ENCODE measurements around the gene ACP1.

The ACP1 gene

DNA sequence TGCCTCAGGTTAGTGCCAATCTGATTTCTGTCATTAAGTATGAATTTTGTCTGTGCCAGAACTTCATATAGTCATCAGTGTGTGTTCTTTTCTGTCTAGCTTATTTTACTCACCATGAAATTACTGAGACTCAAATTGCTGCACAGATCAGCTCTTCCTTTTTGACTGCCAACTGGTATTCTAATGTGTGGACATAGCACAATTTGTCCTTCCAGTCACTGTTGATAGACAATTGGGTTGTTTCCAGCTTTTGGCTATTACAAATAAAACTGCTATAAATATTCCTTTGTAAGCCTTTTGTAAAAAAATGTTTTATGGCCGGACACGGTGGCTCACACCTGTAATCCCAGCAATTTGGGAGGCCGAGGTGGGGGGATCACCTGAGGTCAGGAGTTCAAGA, 8.7 kb upstream of the ACP1 start:
- DNase-seq, result no peak

DNA sequence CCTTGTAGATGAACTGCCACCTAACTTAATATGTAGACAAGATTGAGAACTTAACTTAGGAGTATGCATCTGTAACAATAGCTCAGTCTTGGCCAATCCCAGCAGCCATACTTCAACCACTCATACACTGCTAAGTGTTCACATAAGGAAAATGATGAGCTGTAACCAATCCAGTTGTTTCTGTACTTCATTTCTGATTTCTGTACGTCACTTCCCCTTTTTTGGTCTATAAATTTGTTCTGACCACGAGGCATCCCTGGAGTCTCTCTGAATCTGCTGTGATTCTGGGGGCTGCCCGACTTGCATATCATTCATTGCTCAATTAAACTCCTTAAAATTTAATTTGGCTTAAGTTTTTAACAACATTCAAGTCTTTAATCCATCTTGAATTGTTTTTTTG, 7.3 kb upstream of the ACP1 start:
- DNase-seq, result no peak

DNA sequence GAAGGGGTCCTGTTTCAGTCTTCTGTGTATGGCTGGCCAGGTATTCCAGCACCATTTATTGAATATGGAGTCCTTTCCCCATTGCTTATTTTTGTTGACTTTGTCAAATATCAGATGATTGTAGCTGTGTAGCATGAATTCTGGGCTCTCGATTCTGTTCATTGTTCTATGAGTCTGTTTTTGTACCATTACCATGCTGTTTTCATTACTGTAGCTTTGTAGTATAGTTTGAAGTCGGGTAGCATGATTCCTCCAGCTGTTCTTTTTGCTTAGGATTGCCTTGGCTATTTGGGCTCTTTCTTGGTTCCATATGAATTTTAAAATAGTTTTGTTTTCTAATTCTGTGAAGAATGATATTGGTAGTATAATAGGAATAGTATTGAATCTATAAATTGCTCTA, 6.9 kb upstream of the ACP1 start:
- no peak for DNase-seq

DNA sequence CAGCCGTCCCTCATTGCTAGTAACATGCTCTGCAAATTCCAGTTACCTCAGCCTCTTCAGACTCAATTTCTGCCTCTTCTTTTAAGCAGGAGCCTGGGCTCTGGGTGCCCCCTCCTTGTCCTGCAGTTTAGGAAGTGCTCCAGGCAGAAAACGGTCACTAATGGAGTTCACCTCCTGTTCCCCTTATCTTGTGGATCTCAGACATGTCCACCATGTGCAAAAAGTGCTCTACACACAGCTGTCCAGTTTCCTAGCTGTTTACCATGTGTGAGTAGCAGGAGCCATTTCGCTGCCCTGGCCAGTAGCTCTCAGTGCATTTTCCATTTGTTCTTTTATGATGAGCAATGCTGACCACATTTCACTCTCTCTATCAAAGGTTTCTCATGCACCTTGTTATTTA, 5.8 kb upstream of the ACP1 start:
- no peak for DNase-seq

DNA sequence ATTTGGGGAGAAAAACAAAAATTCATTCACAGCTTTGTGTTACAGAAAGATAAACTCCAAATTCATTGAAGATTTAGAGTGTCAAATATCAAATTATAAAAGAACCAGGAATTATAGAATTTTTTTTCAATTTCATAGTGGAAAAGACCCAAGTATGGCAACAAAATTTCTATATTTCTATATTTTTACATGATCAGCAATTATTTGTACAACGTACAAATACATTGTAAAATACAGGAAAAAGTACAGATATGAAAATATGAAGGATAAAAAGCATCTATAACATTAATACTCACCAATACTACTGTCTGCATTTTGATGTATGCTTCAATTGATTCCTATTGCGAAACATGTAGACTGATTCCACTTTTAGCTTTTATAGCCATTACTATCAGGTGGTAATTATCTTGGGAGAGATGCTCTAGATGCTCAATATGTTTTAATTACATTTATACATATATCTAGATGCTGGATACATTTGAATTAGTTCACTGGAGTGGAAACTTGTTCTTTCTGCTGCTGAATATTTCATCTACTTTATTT, 4.9 kb upstream of the ACP1 start:
- no peak for DNase-seq

DNA sequence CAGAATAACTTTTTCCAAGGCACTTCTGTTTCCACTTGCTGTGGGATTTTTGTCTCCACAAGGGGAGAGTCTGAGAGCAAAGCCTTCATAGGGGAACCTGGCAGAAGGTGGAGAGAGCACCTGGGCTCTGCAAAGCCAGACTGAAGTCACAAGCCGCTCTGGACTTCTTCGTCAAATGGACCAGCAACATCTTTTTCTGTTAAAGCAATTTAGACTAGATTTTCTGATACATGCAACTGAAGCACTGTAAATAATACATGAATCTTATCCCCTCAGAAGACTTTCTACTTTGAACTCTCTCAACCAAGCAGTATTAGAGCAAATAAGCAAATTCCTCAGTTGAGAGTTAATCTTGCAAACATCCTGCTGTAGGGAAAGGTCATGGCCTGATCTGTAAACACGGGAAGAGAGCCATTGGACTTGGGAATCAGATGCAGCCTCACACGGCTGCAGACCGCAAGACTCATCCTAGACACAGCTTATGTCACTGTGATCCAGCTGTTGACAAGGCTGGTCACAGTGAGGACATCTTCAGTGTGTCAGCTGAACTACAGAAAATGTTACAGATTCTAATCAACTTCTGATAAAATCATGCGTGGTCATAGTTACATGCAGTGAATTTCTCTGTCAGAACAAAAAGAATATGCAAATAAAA, 4.1 kb upstream of the ACP1 start:
- no peak for DNase-seq

DNA sequence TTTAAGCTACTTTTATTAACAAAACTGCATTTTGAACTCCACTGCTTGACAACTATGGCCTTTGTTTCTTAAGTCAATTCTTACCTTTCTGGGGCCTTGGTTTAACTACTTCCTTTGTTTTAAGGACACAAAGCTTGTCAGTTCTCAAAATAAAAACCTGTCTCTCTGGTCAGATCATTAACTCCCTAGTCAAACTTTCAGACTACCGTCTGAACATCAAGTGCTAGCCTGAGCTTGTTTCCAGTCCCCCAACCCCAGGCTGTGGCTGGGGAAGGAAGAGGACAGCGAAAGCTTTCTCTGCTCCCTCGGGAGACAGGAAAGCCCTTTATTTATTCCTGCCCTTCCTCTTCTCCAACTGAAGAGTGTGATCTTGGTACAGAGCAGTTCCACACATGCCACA, 2.6 kb upstream of the ACP1 start:
- DNase-seq, result no peak

DNA sequence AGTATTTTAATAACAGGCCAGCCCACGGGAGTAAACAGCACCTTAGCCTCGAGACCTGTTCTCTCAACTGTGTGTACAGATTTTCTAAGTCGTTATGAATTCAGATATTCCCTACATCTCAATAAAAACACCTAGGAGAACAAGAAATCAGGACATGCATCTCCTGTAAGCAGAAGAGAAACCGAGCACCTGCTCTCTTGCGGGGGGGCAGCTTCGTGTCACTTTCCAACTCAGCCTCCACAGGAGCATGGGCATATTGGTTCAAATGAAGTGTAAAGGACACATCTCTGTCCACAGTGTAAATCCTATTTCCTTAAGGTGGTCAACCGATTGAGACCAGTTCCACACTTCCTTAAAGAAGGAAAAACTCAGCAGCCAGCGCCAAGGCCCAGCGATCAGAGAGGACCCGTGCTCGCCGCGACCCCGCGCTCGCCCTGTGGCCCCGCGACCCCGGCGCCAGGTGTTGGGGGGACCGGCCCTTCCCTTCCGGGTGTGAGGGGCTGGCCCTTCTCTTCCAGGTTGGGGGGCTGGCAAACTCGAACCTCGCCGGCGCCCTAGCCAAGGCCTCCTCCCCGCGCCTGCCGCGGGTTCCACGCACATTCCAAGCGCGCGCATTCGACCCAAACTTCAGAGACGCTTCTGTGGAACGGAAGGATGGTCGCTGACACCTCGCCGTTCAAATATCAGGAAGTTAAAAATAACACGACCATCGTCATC, 1.6 kb upstream of the ACP1 start:
- DNase-seq, result no peak

DNA sequence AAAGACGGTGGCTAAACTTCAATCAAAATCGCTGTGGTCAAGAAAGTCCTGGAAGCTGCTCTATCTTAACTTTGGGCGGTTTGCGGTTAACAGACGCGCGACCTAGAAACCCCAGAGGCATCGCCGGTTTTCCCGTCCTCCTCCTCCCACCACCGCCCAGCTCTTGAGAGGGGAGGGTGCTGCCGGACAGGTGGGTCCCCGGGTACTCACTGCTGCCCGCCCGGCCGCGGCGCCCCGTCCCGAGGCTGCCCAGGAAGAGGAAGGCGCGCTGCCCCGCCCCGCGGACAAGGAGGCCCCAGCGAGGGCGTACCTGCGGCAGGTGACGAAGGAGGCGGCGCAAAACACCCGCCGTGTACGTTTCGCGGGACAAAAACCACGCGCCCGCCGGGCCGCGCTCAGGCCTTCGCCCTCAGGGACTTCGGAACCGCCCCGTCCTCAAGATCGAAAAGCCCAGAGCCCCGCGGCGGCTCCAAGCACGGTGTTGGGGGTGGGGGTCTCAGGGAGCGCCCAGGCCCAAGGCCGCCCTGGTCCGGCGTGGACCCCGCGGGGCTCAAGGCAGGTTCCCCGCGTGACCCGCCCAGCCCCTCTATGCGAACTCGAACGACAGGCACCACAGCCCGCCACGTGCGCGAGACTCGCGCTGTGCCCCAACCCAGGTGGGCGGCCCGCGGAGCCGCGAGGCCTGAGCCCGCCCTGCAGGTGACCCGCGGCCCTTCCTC, 814 bp upstream of the ACP1 start, which contains the start of gene SH3YL1:
SH3YL1 (minus strand) TSS at position 259 of the 719 bp plus-strand sequence; CDS start at position 211, 48 bp downstream.
- DNase-seq, result no peak

DNA sequence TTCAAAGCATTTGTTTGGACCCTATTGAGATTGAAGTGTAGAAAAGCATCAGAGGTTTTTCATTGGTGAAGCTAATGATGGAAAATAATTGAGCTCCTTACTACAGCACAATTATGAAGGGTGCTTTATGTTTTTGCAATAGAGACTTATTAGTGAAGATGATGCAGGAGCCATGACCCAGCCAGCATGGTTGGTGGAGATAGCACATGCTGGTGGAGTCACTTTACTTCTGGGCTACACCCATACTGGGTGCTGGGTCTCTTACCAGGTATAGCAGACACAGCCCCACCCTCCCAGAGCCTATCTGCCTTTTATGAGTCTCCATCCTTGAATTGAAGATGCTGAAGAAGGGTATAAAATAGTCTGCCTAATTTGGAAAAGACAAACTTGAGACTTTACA, 3.6 kb downstream of the ACP1 start:
- no peak for DNase-seq

DNA sequence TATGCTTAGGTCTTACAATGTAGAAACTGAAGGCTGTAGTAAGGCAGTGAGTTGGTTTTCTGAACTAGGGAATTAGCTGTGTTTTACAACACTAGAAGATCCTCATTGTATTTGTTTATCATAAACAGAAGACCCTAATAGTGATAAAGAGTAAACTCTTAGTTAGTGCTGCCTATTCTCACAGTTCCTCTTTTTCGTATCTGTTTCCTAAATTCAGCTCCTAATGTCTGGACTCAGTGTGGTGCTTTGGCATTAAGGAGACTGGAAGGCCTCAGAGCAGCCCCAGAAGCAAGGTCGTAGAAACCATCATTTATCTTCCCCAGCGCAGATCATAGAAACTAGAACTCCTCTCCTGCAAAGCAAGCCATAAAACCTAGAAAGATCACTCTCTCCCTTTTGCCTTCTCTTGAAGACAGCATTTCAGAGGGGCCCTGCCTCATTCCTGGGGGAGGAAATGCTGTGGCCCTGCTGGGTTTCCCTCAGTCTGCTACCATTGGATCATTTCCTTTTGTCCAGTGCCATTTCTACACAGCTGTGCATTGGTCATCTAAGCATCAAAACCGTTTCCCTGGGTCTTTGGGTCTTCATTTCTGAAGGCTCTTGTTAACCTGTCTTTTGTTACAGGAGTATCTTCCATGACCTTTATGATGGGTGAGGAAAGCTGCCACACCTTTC, 4.7 kb downstream of the ACP1 start:
- DNase-seq, result no peak

DNA sequence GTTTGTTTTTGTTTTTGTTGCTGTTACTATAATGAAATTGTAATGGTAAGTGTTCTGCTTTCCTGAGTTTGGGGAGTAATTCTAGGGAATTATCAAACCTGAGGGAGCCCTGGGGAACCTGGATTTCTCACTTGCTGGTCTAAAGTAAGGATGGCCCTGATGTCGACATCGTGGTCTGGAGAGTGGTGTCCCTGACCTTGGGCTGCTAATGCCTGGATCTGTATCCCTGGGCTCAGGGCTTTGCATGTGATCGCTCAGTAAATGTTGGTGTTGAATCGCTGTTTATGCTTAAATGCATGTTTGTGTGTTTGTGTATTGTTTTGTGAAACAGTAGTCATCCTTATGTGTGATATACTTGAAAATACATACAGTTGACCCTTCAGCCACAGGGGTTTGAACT, 6.1 kb downstream of the ACP1 start:
- DNase-seq, result no peak

DNA sequence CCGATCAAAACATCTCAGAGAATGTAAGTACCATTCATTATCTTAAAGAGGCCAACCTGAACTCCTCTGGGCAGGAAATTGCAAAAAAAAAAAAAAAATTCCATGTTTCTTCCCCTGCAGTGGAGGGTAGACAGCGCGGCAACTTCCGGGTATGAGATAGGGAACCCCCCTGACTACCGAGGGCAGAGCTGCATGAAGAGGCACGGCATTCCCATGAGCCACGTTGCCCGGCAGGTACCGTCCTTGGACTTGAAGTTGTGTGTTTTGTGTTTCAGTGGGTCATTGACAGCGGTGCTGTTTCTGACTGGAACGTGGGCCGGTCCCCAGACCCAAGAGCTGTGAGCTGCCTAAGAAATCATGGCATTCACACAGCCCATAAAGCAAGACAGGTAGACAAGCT, 7.2 kb downstream of the ACP1 start:
- no peak for DNase-seq

DNA sequence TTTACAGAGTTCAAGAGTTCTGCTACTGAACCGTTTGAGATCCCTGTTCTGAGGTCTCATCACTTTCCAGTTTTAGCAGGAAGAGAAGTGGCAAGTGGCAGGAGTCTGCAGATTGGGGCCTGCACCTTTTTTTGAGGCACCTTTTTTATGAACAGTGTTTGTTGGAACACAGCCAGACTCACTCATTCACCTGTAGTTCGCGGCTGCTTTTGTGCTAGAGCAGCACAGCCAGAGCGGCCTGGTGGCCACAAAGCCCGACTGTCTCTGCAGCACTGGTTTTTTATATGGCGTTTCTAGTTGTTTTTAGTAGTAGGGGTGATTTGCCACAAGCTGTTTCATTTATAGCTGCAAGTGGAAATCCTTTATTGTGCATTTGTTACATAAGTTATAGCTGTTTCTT, 8.6 kb downstream of the ACP1 start:
- no peak for DNase-seq

DNA sequence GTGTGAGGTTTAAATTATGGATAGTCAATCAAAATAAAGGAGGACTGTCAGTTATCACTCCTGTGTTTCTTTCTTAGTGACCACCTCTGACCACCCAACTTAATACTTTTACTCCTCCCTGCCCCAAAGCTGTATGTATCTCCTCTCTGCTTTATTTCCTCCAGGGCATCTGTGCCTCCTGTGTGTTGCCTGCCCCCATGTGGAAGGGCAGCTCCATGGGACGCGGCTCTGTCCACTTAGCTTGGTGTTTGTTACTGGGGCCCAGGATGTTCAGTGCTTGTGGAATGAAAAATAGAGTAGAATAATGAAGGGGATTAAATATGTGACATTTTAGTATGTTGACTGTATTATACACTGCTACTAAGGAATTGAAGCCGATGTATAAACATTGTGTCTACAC, 9.8 kb downstream of the ACP1 start:
- no peak for DNase-seq

DNA sequence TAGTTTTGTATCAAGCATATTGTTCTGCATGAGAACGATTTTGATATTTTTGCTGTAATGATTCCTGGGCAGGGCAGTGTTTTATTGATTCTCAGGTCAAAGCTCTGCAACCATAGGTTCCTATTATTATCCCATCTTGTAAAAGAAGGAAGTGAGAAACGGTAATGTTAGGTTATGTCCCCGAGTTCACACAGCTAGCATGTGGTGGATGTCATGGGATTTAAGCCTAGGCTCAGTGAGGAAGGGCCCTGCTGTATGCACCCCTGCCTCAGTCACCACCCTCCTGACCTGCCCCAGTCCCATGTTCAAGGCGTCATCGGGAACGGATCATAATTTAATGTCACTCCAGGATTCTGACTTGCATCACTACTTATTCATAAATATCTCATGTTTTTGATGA, 10.7 kb downstream of the ACP1 start:
- peak; percentile 52 for DNase-seq

DNA sequence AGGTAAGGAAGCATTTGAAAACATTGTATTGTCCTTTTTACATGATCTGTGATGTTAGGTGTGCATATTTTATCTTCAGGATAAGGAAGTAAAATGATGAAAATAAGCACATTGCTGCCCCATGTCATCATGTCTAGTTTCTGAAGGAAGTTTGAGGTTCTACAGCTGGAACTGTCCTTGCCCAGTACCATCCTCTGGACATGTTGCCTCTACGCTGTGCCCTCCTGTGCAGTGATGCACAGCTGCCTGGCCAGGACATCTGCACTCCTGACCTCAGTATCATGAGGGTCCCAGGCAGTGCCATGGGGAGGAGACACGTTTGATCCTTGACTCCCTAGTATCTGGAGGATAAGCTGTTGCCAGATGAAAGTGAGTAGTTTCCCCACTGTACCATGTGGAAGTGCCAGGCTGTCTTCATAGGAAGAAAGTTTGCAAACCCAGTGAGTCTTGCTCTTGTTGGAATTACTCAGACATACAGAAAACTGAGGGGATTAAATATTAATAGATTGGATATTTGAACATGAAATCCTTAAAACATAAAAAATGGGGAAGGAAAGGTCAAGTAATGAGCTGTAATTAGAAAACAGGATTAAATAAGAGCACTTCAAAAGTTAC, 13.7 kb downstream of the ACP1 start:
- no peak for DNase-seq

DNA sequence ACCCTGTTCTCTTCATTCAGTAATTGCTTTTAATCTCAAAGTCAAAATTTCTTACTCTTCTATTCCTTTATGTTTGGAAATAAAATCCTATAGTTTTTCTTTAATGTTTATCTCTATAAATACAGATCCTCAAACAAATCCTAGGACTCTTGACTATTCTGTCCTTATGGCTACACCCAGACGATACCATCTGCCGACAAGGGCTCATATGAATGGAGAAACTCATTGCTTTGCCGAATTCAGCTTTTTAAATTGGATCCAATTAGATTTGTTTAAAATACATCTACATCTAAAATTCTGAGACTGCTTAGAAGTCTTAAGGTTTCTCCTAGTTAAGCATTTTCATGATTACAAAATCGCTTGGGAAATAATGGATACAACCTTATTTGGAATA, 14.2 kb downstream of the ACP1 start:
- DNase-seq, result no peak

DNA sequence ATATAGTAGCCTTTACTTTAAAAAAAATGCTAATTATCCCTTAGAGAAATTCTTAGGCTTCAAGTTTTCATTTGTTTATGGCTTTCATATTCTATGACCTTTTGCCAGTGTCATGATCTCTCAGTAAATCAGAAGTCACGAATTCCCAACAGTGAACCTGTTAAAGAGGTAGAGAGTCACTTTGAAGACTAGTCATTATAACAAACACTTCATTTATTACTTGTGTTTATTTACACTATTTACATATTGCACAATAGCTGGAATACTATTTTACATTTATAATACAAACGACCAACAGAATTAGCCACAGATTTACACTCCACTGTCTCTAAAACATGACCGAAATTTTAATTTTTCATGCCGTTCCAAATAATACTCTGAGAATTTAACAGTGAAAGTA, 14.6 kb downstream of the ACP1 start:
- DNase-seq, result no peak

DNA sequence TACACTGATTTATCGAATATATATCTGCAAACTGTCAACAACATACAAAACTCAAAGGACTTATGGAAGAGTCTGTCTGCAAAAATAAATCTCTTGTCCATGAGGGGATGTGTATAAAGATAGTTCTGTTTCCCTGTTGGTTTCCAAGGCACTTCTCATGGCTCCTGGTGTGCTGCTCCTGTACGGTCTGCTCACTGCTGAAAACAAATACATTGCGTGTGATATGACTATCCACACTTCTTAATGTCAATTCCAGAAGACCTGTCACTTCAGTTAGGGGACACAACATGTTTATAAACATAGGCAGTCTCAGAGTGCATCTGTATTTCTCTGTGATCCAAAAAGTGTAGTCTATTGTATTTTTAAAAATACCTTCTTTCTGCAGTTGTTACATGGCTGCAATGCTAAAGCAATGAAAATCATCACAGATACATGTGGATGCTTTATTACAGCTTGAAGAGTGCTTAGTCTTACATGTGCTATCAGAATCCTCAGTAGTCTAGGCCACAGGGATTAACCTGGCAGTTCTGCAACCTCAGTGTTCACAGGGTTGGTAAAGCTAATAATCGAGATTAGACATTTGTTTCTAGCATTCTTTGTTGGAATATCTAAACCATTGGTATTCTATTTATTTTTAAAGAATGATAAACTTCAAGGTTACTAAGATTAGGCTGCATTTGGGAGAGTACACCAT, 15.4 kb downstream of the ACP1 start:
- no peak for DNase-seq

DNA sequence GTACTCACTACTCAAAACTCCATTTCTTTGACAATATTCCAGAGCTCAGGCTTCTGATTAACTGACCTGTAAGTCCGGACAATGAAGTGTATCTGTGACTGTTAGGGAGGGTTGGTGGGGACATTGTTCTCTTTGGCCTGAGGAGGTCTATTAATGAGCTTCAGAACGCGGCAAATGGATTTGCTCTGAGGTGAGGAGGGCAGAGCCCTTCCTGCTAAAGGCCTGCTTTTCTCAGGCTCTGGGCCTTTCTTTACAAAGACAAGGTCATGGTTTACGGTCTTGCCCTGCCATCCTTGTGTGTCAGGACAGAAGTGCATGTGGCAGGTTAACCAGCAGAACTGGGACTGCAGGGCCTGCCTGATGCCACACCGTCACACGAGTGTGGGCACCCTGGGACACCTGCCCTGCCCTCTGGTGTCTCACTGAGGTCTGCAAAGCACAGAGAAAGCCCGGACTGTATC, 15.9 kb downstream of the ACP1 start:
- no peak for DNase-seq

DNA sequence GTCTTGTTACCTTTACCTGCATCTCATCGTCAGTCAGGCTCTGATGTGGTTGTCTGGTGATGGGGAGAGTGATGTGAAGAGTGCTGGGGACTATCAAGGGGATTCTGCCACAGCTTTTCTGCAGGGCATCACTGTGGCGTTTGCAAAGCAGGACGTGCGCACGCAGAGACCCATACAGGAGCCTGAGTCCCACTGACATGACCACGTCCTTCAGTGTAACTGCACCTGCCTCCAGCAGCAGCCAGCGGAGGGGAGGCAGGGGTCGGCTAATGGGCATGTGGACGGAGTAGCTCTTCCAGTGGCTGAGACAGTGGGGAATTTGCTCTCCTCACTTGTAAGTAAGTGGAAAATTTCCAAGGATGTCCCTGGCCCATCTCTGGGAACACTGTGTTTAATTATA, 16.6 kb downstream of the ACP1 start:
- no peak for DNase-seq

Data from inflammatory macrophage treated with lipopolysaccharide for 4 hours (primary cell).